Measurements from ENCODE around the gene ABI2. TPM values are rescaled to one million over a fixed set of nuclear protein-coding genes. Genes with fewer than 3 reads are reported as not detected.

The ABI2 gene
- total RNA-seq, 1 experiment from 2014 or later = 141 TPM

DNA sequence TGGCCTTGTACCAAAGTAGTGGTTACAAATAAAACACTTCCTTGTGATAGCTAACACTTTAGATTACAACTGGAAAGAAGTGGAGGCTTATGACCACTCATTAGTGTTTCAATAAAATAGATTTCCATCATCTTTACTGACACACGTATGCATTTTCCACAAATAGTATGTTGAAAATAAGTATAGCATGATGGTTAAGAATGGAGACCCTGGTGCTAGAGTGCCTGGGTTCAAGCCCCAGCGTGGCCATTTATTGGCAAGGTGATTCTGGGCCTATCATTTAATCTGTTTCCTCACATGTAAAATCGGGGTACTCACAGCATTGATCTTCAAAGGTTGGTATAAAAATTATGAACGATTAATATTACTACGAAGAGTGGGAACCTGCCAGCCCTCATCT, 152.4 kb downstream of the ABI2 start:
- H4K5ac ChIP-seq (ENCODE audit: insufficient read length, low read depth, low read length) = no peak overlapping the region
- H3K27me3 ChIP-seq (ENCODE audit: insufficient read depth, low read length) = no peaks in the 10 kb centered on the region
- no peaks in the 10 kb centered on the region for H3K27me3 Mint-ChIP-seq (ENCODE audit: low read depth)

More for the DNA sequence above, 152.4 kb downstream of the ABI2 start:
- H3K9me3 Mint-ChIP-seq = no peaks in the 10 kb centered on the region
- H2BK12ac ChIP-seq (ENCODE audit: insufficient read length, low read depth, low read length) = no peak overlapping the region
- H4K91ac ChIP-seq (ENCODE audit: insufficient read length, low read depth, low read length) = no peak overlapping the region
- H3K36me3 Mint-ChIP-seq (ENCODE audit: insufficient read depth in 1 of 3, low read depth in 3 of 3) = no peaks in the 10 kb centered on the region
- no peak overlapping the region for H2BK15ac ChIP-seq (ENCODE audit: low read depth, low read length)
- no peak overlapping the region for H2BK20ac ChIP-seq (ENCODE audit: low read depth, low read length, poor library complexity, severe bottlenecking)
- H3K4me3 Mint-ChIP-seq = no peak overlapping the region
- H3K27ac Mint-ChIP-seq = no peak overlapping the region; a peak in 1 of 7 replicates
- peaks cover 8% of the 10 kb centered on the region in 2 experiments for H3K4me1 Mint-ChIP-seq
- H3K79me1 ChIP-seq (ENCODE audit: insufficient read depth, low read depth, low read length, poor library complexity, severe bottlenecking) = no peaks in the 10 kb centered on the region
- no peaks in the 10 kb centered on the region for H3K9me3 ChIP-seq (ENCODE audit: control insufficient read depth, low read depth, low read length)
- H3K4me2 ChIP-seq (ENCODE audit: insufficient read depth, insufficient read length, low read length) = no peak overlapping the region
- no CpG with 5 or more reads among the region's 5 CpGs for WGBS (ENCODE audit: extremely low coverage, insufficient read length, low lambda C conversion rate)
- no peak overlapping the region for H2BK5ac ChIP-seq (ENCODE audit: insufficient read length, low read length)
- no peaks in the 10 kb centered on the region for H3K4me1 ChIP-seq (ENCODE audit: insufficient read depth, low read length)
- no peak overlapping the region for H4K8ac ChIP-seq (replicated peaks; ENCODE audit: insufficient read length, low read depth, low read length)
- H3K18ac ChIP-seq (ENCODE audit: insufficient read length, low read depth, low read length) = no peak overlapping the region
- H2AK5ac ChIP-seq (ENCODE audit: insufficient read length, low read length) = no peak overlapping the region
- H3K9ac ChIP-seq (ENCODE audit: extremely low read depth, insufficient read length, low read length) = no peak overlapping the region
- no peak overlapping the region for H3K27ac ChIP-seq (ENCODE audit: insufficient read length, low read depth, low read length)
- H2AFZ ChIP-seq (ENCODE audit: low read length) = no peak overlapping the region
- no peak overlapping the region for H3K4ac ChIP-seq (ENCODE audit: low read depth, low read length)
- no peak for DNase-seq
- H4K20me1 ChIP-seq (ENCODE audit: control insufficient read depth, insufficient read depth, insufficient read length) = no peaks in the 10 kb centered on the region
- no peaks in the 10 kb centered on the region for H3K23me2 ChIP-seq (ENCODE audit: insufficient read length, low read depth, low read length, poor library complexity, severe bottlenecking)
- H3K23ac ChIP-seq (ENCODE audit: insufficient read length, low read depth, low read length) = no peak overlapping the region
- no peak overlapping the region for H3K14ac ChIP-seq (ENCODE audit: insufficient read depth, low read length)
- no peaks in the 10 kb centered on the region for H3K79me2 ChIP-seq (ENCODE audit: insufficient read depth, low read length)
- no peak overlapping the region for H3K56ac ChIP-seq (ENCODE audit: insufficient read length, low read depth, low read length)
- H3T11ph ChIP-seq (ENCODE audit: low read length) = no peak overlapping the region
- H2BK120ac ChIP-seq (ENCODE audit: low read depth, low read length, poor library complexity, severe bottlenecking) = no peak overlapping the region
- TF ChIP-seq, protein P1, sequence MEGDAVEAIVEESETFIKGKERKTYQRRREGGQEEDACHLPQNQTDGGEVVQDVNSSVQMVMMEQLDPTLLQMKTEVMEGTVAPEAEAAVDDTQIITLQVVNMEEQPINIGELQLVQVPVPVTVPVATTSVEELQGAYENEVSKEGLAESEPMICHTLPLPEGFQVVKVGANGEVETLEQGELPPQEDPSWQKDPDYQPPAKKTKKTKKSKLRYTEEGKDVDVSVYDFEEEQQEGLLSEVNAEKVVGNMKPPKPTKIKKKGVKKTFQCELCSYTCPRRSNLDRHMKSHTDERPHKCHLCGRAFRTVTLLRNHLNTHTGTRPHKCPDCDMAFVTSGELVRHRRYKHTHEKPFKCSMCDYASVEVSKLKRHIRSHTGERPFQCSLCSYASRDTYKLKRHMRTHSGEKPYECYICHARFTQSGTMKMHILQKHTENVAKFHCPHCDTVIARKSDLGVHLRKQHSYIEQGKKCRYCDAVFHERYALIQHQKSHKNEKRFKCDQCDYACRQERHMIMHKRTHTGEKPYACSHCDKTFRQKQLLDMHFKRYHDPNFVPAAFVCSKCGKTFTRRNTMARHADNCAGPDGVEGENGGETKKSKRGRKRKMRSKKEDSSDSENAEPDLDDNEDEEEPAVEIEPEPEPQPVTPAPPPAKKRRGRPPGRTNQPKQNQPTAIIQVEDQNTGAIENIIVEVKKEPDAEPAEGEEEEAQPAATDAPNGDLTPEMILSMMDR (conservative IDR thresholded peaks at IDR 0.05) = no peak
